ENCODE data around the gene MED13.
"Not testable (repeated sequence)": the region's sequence is repeated elsewhere in the genome, so short reads cannot be mapped to it uniquely, and the experiment has no call there.

Gene MED13

GRCh38 chr17:61908292-61909037 lies 156.6 kb downstream of the MED13 start:
- DNase-seq (ENCODE audit: low read depth, low spot score) = no peak

- no peak for DNase-seq (ENCODE audit: low read depth, low spot score)
These were observed 157.7 kb downstream of the MED13 start for GRCh38 chr17:61907361-61907760.

- DNase-seq (ENCODE audit: low read depth, low spot score) = no peak
These were observed 160.9 kb downstream of the MED13 start for GRCh38 chr17:61904094-61904710.

- DNase-seq (ENCODE audit: low read depth, low spot score) = no peak
These were observed 161.8 kb downstream of the MED13 start for GRCh38 chr17:61903251-61903650.

- peak; percentile 2 for DNase-seq (ENCODE audit: low read depth, low spot score)
These were observed 167.4 kb downstream of the MED13 start for GRCh38 chr17:61897548-61898180.

- no peak for DNase-seq (ENCODE audit: low read depth, low spot score)
These were observed 169.7 kb downstream of the MED13 start for GRCh38 chr17:61895391-61895790.

- DNase-seq (ENCODE audit: low read depth, low spot score) = not testable (repeated sequence)
These were observed 170.8 kb downstream of the MED13 start for GRCh38 chr17:61894310-61894709.

Measured in astrocyte of the hippocampus (primary cell).